GM12872 (cell line): ENCODE data around the gene GNPTG.

Experiments
- CTCF ChIP-seq: IDR thresholded peaks from 3 replicates; pipeline ENCODE4 v1.5.1; 2011; ENCODE audit warnings: low read depth, mild to moderate bottlenecking, low read length, moderate library complexity; ENCODE audit not compliant: insufficient read depth

The GNPTG gene

GRCh38 chr16:1327619-1327947 lies 24.1 kb upstream of the GNPTG start:
- no peak for TF ChIP-seq CTCF

DNA sequence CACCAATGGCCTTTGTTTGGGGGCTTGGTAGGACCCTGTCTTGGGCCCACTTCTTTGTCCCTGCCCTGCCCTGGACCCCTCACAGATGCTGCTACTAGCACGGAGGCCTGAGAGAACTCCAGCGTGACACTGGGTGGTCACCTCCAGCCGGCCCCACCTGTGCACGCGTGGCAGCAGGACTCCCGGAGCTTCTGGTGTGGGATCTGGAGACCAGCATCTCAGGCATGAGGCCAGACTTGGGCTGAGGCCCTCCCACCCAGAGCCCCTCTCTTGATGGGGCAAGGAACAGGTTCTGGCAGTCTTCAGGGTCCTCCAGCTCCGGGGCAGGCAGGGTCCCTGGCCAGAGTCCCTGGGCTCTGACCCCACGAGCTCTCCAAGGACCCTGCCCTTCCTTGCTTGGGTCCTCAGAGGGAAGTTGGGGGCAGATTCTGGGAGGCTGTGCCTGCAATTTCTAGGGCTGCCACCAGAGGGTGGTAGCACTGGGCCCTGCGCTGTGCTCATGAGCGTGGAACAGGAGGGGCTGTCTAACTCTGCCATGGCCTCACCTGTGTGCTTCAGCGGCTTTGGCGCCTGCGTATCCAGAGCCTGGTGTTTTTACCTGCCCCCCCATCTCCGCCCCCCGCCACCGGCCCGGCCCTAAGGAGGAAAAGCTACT lies 21.3 kb upstream of the GNPTG start:
- TF ChIP-seq CTCF = peak; percentile 73

- TF ChIP-seq CTCF = no peak
These were observed 20.6 kb upstream of the GNPTG start for GRCh38 chr16:1330931-1331711.

- no peak for TF ChIP-seq CTCF
These were observed 19.8 kb upstream of the GNPTG start for GRCh38 chr16:1331712-1332617.

DNA sequence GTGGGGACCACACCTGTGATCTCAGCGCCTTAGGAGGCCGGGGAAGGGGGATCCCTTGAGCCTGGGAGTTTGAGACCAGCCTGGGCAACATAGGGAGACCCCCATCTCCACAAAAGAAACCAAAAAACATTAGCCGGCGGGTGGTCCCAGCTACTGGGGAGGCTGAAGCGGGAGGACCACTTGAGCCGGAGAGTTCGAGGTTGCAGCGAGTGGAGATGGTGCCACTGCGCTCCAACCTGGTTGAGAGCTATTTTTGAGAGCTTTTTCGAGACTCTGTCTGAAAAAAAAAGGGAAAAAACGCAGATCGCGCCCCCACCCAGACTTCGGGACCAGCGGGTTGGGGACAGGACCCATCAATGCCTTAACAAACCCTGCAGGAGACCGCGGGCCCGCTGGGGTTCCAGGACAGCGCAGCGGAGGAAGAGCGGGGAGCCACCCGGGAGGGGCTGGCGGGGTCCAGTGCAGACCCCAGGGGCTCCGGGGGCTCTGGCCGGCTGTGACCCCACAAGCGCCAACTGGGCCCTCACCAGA lies 19.0 kb upstream of the GNPTG start:
- no peak for TF ChIP-seq CTCF

- TF ChIP-seq CTCF = no peak
These were observed 18.4 kb upstream of the GNPTG start, which contains the start of gene BAIAP3 for GRCh38 chr16:1333149-1333812. Gene BAIAP3, plus strand, starts transcription at chr16:1333645. Its CDS starts 4,905 bp downstream, at chr16:1338550.
